ENCODE measurements around the gene CCL26.

DNA sequence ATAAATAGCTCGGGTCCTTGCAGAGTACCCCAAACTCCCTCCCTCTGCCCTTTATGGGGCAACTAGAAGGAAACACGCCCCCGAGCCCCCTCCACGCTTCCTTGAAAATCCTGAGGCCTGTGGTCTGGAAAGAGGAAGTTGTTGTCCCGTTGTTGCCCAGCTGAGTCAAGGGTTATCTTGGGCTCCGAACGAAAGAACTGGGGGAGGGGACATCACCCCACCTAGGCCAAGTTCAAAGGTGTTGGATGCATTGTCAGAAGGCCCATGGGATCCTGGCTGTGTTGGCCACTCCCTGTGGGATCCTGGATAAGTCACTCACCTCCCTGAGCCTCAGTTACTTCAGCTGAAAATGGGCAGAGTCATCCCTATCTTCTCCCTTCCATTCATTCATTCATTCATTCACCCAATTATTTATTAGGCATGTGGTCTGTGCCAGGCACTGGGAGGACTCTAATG is 41.8 kb upstream of the CCL26 start, which contains the start of gene CCL24:
- TF ChIP-seq, protein P1, sequence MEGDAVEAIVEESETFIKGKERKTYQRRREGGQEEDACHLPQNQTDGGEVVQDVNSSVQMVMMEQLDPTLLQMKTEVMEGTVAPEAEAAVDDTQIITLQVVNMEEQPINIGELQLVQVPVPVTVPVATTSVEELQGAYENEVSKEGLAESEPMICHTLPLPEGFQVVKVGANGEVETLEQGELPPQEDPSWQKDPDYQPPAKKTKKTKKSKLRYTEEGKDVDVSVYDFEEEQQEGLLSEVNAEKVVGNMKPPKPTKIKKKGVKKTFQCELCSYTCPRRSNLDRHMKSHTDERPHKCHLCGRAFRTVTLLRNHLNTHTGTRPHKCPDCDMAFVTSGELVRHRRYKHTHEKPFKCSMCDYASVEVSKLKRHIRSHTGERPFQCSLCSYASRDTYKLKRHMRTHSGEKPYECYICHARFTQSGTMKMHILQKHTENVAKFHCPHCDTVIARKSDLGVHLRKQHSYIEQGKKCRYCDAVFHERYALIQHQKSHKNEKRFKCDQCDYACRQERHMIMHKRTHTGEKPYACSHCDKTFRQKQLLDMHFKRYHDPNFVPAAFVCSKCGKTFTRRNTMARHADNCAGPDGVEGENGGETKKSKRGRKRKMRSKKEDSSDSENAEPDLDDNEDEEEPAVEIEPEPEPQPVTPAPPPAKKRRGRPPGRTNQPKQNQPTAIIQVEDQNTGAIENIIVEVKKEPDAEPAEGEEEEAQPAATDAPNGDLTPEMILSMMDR (IDR thresholded peaks at IDR 0.05; ENCODE audit: extremely low read depth in 1 of 2, insufficient read depth in 1 of 2, low read depth in 1 of 2, low read length in 2 of 2), result no peak
- TF ChIP-seq EZH2 (IDR thresholded peaks at IDR 0.05; ENCODE audit: borderline replicate concordance, low read depth, low read length, severe bottlenecking) (no peak), POLR2A (IDR thresholded peaks at IDR 0.05; ENCODE audit: low read depth, low read length) (no peak)

All from endothelial cell of umbilical vein (primary cell).